ENCODE data around the gene LIN7B. TPM values are rescaled to one million over a fixed set of nuclear protein-coding genes. Genes with fewer than 3 reads are reported as not detected.
A peak's percentile ranks its signal among the peaks of the same experiment; 100 is the strongest.
"Not testable (repeated sequence)": the region's sequence is repeated elsewhere in the genome, so short reads cannot be mapped to it uniquely, and the experiment has no call there.

LIN7B gene, protein sequence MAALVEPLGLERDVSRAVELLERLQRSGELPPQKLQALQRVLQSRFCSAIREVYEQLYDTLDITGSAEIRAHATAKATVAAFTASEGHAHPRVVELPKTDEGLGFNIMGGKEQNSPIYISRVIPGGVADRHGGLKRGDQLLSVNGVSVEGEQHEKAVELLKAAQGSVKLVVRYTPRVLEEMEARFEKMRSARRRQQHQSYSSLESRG
- 1.4 and 2.3 TPM in 2 replicates for total RNA-seq

- no peak for DNase-seq (ENCODE audit: low read depth, low spot score)
These were observed at the start of gene LIN7B for GRCh38 chr19:49113762-49114629. TSS of gene LIN7B (plus strand) at chr19:49114370. CDS start at chr19:49114405, 35 bp downstream.

DNA sequence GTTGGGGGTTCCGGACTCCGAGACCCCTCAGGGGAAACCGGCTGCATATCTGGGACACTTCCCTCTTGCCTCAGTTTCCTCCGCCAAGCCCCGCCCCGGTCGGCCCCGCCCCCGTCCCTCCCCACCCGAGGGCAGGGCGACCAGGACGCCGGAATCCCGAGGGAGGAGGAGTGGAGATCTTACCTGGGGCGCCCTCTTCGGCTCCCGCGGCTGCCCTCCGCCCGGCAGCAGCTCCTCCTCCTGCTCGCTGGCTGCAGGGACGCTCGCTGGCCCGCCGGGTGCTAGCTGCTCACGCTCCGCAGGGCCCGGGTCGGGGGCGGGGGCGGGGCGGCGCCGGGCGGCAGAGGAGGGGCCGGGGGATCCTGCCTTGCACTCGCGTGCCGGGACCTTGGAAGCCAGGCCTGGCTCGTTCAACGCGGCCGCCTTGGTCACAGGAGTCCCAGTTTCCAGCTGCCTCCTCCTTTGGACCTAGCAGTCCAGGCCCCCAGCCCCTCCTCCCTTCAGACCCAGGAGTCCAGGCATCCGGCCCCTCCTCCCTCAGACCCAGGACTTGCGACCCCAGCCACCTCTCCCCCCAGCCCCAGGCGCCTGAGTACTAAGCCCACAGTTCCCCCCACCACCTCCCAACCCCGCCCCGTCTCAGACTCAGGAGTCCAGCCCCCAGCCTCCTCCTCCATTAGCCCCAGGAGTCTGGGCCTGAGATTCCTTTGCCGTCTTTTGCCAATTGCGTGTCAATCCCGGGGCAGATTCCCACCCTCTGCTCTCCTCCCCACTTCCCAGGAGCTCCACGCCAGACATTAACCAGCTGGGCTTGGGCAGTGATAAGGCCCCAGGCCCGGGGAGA, 49.2 kb upstream of the LIN7B start, which contains the start of gene NTF4:
NTF4 (minus strand) TSS at position 51 of the 844 bp plus-strand sequence. CDS start 2,821 bp downstream, outside the sequence.
- no peak for DNase-seq (ENCODE audit: low read depth, low spot score)

DNA sequence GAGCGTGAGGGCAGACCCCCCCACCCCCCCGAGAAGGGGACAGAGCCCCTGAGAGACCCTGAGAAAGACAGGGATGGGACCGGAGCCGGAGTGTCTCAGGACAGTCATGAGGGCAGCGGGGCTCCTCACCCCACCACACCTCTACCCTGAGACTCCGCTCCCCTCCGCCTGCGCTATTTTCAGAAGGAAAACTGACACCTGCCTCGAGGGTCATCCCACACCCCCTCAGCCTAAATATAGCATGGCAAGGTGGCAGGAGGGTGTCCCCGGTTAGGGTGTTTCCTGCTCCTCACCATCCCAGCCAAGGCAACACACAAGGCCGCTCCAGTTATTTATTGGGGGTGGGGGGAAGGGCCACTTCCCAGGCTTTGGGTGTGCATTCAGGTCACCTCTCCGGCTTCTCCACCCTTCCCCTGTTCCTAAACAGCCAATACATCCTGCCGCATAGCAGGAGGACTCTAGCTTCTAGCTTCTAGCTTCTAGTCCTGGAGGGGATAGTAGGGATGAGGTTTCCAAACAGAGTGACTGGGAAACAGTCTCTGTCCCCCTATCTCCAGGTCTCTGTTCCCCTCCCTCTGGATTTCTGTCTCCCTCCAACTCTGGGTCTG, 48.2 kb upstream of the LIN7B start:
- no peak for DNase-seq (ENCODE audit: low read depth, low spot score)

DNA sequence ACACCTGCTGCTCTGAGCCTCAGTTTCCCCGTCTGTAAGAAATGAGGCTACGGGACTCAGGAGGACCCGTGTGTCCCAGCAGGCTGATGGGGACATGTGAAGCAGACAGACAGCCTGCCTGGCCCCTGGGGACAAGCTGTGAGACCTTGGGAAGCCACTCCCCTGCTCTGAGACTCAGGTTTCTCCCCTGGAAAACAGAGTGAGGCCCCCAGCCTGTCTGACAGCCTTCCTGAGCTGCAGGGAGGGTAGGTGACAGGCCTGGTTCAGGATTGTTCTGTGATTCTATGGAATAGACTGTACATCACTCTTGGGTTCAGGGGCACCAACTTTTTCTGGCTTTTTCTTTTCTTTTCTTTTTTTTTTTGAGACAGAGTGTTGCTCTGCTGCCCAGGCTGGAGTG, 46.6 kb upstream of the LIN7B start:
- no peak for DNase-seq (ENCODE audit: low read depth, low spot score)

- DNase-seq (ENCODE audit: low read depth, low spot score), result no peak
These were observed 45.1 kb upstream of the LIN7B start for GRCh38 chr19:49069026-49069425.

DNA sequence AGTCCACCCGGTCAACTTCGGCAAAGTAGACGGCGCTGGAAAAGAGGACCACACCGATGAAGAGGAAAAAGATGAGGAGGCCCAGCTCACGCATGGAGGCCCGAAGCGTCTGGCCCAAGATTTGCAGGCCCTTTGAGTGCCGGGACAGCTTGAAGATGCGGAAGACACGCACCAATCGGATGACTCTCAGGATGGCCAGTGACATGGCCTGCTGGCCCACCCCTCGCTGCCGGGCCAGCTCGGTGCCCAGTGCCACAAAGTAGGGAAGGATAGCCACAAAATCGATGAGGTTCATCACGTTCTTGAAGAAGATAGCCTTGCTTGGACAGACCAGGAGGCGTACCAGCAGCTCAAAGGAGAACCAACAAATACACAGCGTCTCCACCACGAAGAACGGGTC, 43.8 kb upstream of the LIN7B start:
- no peak for DNase-seq (ENCODE audit: low read depth, low spot score)

DNA sequence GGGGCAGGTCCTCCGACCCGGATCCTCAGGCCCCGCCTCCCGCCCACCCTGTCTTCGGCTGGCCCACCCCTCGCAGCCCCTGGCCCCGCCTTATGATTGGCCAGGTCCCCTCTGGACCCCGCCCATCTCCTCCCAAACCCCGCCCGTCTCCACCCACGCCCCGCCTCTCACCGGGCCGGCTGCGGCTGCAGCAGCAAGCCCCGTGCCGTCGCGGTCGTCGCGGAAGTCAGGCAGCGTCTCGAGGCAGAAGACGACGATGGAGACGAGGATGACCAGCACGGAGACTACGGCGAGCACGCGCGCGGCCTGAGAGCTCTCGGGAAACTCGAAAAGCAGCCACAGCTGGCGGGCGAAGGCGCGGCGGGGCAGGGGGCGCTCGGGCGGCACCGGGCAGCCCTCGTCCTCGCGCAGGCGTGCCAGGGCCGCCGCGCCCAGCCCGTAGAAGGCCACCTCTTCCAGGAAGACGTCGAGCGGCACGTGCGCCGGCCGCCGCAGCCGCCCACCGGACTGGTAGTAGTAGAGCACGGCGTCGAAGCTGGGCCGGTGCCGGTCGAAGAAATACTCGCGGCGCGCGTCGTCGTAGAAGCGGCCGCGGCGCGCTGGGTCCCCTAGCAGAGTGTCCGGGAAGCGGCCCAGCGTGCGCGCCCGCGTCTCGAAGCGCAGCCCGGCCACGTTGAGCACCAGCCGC, 42.2 kb upstream of the LIN7B start:
- no peak for DNase-seq (ENCODE audit: low read depth, low spot score)

GRCh38 chr19:49073514-49074378, 40.4 kb upstream of the LIN7B start:
- no peak for DNase-seq (ENCODE audit: low read depth, low spot score)

DNA sequence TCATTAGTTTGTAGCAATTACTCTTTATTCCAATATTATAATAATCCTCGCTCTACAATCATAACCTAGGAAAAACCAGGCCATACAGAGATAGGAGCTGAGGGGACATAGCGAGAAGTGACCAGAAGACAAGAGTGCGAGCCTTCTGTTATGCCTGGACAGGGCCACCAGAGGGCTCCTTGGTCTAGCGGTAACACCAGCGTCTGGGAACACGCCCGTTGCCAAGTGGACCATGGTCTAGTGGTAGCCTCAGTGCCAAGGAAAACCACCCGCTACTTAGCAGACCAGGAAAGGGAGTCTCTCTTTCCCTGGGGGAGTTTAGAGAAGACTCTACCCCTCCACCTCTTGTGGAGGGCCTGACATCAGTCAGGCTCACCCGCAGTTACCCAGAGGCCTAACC, 39.3 kb upstream of the LIN7B start:
- not testable (repeated sequence) for DNase-seq (ENCODE audit: low read depth, low spot score)

GRCh38 chr19:49080392-49080791, 33.8 kb upstream of the LIN7B start:
- DNase-seq (ENCODE audit: low read depth, low spot score), result no peak

- DNase-seq (ENCODE audit: low read depth, low spot score), result no peak
These were observed 32.9 kb upstream of the LIN7B start for GRCh38 chr19:49081273-49081672.

- no peak for DNase-seq (ENCODE audit: low read depth, low spot score)
These were observed 29.8 kb upstream of the LIN7B start for GRCh38 chr19:49084206-49085019.

- peak; percentile 99 for DNase-seq (ENCODE audit: low read depth, low spot score)
These were observed 28.9 kb upstream of the LIN7B start, which contains the start of gene SNRNP70 for GRCh38 chr19:49085020-49085867. TSS of gene SNRNP70 (plus strand) at chr19:49085451. CDS start at chr19:49086415, 964 bp downstream.

- no peak for DNase-seq (ENCODE audit: low read depth, low spot score)
These were observed 28.3 kb upstream of the LIN7B start for GRCh38 chr19:49085868-49086232.

GRCh38 chr19:49086296-49086695, 27.9 kb upstream of the LIN7B start:
- no peak for DNase-seq (ENCODE audit: low read depth, low spot score)

- no peak for DNase-seq (ENCODE audit: low read depth, low spot score)
These were observed 22.7 kb upstream of the LIN7B start for GRCh38 chr19:49091391-49092038.

GRCh38 chr19:49092686-49093085, 21.5 kb upstream of the LIN7B start:
- DNase-seq (ENCODE audit: low read depth, low spot score), result no peak
